Fibroblast of lung (primary cell): ENCODE measurements around the gene KLF4.

Source experiments
- CTCF ChIP-seq, 2 donors: IDR thresholded peaks in 1 of 2; conservative IDR thresholded peaks in 1 of 2; 1 replicate in 1 of 2; 2 replicates in 1 of 2; pipeline ENCODE4 v1.5.1; 2011 to 2012; ENCODE audit warnings: low read length in 2 of 2, control low read depth in 1 of 2, inconsistent platforms in 1 of 2, low read depth in 1 of 2, mild to moderate bottlenecking in 1 of 2
- EZH2 ChIP-seq: IDR thresholded peaks from 2 replicates; pipeline ENCODE4 v1.5.1; 2012; ENCODE audit warnings: low read length, control low read depth, mild to moderate bottlenecking; ENCODE audit errors: missing control alignments

- TF ChIP-seq CTCF (conservative IDR thresholded peaks at IDR 0.05 in 1 of 2, IDR thresholded peaks at IDR 0.05 in 1 of 2; ENCODE audit: low read depth in 1 of 2, low read length in 2 of 2) (no peak), EZH2 (no peak)
These were observed 41.1 kb upstream of the KLF4 start for GRCh38 chr9:107530679-107531078.
